ENCODE measurements around the gene JAZF1.

The JAZF1 gene

DNA sequence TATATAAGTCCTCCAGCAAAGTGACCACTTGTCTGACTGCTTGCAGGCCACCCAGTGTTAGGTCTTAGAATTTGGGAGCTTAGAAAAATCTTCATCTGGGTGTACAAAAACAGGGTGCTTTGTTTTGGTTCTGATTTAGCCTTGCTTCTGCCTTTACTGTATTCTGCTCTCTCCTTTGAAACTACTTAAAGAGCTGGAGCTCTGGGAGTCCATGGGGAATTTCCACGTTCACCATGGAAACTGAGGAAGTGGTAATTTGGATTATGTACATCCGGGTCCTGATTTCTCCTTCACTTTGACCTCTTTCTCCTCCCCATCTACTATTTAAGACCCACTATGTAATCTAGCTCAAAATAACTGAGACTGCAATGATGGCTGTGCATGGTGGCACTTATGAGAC lies 103.0 kb downstream of the JAZF1 start:
- DNase-seq (ENCODE audit: low read depth in 1 of 2, low spot score in 1 of 2): no peak

GRCh38 chr7:28076423-28077200 lies 104.0 kb downstream of the JAZF1 start:
- no peak for DNase-seq (ENCODE audit: low read depth in 1 of 2, low spot score in 1 of 2)

- no peak for DNase-seq (ENCODE audit: low read depth in 1 of 2, low spot score in 1 of 2)
Measured at GRCh38 chr7:28075674-28076358, 104.8 kb downstream of the JAZF1 start.

DNA sequence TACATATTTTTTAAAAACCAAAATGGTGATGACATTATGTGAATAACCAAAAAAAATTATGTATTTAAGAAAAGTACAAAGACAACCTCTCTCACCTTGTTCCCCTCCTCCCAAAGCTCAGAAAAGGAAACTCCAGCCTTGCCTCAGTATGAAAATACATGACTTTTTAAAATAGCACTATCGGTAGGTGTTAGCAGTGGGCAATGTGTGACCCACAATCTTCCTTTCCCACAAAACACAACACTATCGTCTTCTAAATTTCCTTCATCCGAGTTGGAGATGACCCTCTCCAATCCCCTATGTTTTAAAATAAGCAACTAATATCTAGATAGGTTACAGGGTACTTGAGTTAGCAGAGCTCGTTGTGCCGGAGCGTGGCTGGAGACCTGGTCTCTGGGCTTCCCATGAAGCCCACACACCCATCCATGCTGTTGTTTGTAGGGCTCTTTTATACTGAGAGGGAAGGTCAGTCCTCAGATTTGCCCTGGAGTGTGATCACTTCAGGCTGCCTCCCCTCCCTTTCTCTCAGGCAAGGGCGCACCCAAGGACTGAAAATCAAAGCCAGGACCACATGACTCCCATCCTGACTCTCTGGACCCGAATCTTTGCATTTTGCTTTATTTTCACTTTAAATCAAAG lies 107.6 kb downstream of the JAZF1 start:
- no peak for DNase-seq (ENCODE audit: low read depth in 1 of 2, low spot score in 1 of 2)

DNA sequence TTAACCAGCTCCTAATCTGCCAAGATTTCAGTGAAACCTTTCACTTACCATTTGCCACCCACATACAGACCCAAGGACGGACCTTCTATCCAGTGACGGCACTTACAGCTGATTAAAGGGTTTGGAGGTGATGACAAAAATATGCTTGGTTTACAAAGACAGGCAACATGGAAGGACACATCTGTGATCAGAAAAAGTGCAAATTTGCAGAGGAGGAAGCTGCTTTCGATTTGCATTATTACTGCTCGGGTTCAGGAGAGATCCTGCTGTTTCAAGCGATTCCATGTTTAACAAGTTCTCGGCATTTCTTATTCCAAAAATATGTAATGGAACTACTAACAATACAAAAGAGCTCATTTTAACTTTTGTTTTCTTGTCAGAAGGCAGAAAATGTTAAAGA lies 109.0 kb downstream of the JAZF1 start:
- no peak for DNase-seq (ENCODE audit: low read depth in 1 of 2, low spot score in 1 of 2)

GRCh38 chr7:28070297-28071055 lies 110.1 kb downstream of the JAZF1 start:
- no peak for DNase-seq (ENCODE audit: low read depth in 1 of 2, low spot score in 1 of 2)

DNA sequence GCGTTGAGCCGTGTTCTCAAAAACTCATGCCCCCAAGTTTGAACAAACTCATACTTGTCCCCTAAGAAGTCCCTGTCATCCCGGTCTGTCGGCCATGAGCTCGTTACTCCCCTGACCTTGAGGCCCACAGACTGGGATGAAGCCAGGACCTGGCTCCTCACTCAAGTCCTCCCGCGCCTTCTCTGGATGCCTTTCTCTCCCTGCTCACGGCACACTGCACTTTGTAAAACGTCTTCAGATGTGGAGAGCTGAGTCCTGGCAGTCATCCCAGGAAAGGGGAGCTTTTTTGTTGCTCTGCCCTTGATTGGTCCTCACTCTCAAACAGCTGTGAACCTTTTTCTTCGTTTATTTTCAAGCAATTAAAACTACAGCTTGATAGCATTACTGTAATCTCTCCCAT lies 110.8 kb downstream of the JAZF1 start:
- DNase-seq (ENCODE audit: low read depth in 1 of 2, low spot score in 1 of 2): no peak

- DNase-seq (ENCODE audit: low read depth in 1 of 2, low spot score in 1 of 2): no peak
Measured at GRCh38 chr7:28069388-28069787, 111.2 kb downstream of the JAZF1 start.

DNA sequence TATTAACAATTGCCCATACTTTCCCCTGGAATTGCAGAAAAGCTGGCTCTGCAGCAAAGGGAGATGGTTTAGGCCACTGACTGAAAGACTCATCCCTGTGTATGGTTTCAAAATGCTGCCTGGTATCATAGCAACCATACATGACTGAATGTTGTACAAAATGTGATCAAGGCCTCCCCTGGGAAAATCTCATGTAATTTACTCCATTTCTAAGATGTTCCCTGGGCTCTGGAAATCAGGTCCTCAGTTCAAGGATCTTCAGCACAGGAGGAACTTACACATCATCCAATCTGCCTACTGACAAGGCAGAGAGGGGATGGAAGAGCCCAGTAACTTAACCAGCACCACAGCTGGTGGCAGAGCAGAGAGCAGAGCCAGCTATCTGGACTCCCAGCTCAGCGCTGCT lies 111.8 kb downstream of the JAZF1 start:
- DNase-seq (ENCODE audit: low read depth in 1 of 2, low spot score in 1 of 2): no peak

GRCh38 chr7:28067171-28067570 lies 113.4 kb downstream of the JAZF1 start:
- DNase-seq (ENCODE audit: low read depth in 1 of 2, low spot score in 1 of 2): no peak

DNA sequence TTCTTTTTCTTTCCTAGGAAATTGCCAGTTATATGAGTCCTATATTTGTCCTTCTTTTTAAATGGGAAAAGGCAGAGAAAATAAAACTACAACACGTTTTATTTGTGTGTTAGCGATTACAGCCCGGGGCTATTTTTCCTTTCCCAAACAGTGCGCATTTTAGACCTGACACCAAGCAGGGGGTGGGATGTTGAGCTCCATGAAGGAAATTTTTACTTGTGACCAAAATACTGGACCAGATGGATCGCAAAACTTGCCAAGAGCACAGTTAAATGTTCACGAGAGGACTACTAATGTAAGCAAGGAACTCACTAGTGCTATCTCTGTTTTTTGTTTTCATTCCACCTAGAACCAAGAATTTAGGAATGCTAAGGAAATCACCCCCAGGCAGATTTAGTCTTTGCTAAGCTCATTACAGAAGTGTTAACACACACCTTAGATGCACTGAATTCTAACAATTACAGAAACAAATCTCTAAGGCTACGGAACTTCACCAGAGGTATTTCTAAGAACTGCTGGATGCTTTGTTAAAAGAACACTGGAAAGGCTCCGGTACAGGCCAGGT lies 114.8 kb downstream of the JAZF1 start:
- no peak for DNase-seq (ENCODE audit: low read depth in 1 of 2, low spot score in 1 of 2)

- DNase-seq (ENCODE audit: low read depth in 1 of 2, low spot score in 1 of 2): no peak
Measured at GRCh38 chr7:28065308-28065707, 115.3 kb downstream of the JAZF1 start.

DNA sequence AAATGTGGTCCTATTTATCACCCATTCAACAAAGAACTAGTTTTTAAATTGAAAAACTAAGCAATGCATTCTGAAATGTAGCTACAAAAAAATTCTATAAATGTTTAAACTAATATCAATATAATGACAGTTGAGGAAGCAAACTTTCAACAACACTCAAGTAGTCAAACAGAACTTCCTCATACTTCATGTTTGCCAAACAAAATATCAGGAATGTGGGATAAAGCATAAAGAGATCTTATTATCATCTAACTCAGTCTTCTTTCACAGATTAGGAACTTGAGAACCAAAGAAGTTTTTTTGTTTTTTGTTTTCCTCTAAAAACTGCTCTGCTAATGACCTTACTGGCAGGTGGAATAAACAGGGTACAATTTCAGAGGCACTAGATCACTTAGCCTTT lies 116.2 kb downstream of the JAZF1 start:
- DNase-seq (ENCODE audit: low read depth in 1 of 2, low spot score in 1 of 2): no peak

- DNase-seq (ENCODE audit: low read depth in 1 of 2, low spot score in 1 of 2): peak in 1 of 2 donors; percentile 30
Measured at GRCh38 chr7:28062197-28062991, 118.2 kb downstream of the JAZF1 start.

- DNase-seq (ENCODE audit: low read depth in 1 of 2, low spot score in 1 of 2): no peak
Measured at GRCh38 chr7:28061824-28062196, 118.8 kb downstream of the JAZF1 start.

GRCh38 chr7:28060371-28060950 lies 120.1 kb downstream of the JAZF1 start:
- DNase-seq (ENCODE audit: low read depth in 1 of 2, low spot score in 1 of 2): no peak

DNA sequence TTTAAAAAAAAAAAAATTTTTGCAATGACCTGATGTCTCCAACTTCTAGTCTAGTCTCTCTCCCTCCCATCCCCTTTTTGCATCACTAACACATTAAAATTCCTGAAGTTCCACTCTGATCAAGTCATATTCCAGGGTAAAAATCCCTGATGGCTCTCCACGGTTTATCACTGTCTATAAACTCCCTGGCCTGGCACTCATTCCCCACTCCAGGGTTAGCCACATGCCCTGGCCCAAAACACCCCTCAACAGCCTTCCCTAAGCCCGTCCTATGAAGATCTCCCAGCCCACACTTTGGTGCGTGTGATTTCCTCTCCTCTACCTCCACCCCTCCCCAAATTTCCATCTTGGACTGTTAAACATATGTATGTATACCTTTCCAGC lies 125.4 kb downstream of the JAZF1 start:
- no peak for DNase-seq (ENCODE audit: low read depth in 1 of 2, low spot score in 1 of 2)

GRCh38 chr7:28054531-28055160 lies 125.9 kb downstream of the JAZF1 start:
- no peak for DNase-seq (ENCODE audit: low read depth in 1 of 2, low spot score in 1 of 2)

DNA sequence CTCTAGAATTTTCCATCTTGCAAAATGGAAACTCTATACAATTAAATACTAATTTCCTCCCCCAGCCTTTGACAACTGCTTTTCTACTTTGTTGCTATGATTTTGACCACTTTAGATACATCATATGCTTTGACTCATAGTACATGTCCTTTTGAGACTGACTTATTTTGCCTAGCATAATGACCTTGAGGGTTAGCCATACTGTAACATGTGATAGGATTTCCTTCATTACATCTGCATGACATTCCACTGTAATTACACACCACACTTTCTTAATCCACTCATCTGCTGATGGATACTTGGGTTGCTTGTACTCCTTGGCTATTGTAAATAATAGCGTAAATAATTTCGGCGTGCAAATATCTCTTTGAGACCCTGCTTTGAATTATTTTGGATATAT lies 127.7 kb downstream of the JAZF1 start:
- DNase-seq (ENCODE audit: low read depth in 1 of 2, low spot score in 1 of 2): no peak

- no peak for DNase-seq (ENCODE audit: low read depth in 1 of 2, low spot score in 1 of 2)
Measured at GRCh38 chr7:28048694-28049093, 131.9 kb downstream of the JAZF1 start.
